Lower leg skin (tissue), 3 donors: ENCODE results near the gene CITED1.

Source experiments
- CTCF ChIP-seq, 3 donors: fragments of 450-650 bp; IDR thresholded peaks; one replicate each; pipeline ENCODE4 v1.5.1; 2016; ENCODE audit warnings: antibody characterized with exemption in 3 of 3, mild to moderate bottlenecking in 3 of 3, moderate library complexity in 2 of 3
- POLR2A ChIP-seq, 2 donors: fragments of 450-650 bp; IDR thresholded peaks; one replicate each; pipeline ENCODE4 v1.6.1; 2016 to 2017; ENCODE audit warnings: antibody characterized with exemption in 2 of 2, mild to moderate bottlenecking in 1 of 2, moderate library complexity in 1 of 2

GRCh38 chrX:72326605-72327300 is 21.0 kb upstream of the CITED1 start:
- no peak for TF ChIP-seq CTCF (IDR thresholded peaks at IDR 0.05)
- TF ChIP-seq POLR2A (IDR thresholded peaks at IDR 0.05): no peak
